WTC11 (cell line): ENCODE data around the gene HRG.

ENCODE experiments used
- AFF4 ChIP-seq: sonication (generic); formaldehyde crosslinking; IDR thresholded peaks from 2 replicates; pipeline ENCODE4 v1.8.1; 2023; ENCODE audit warnings: mild to moderate bottlenecking, missing genetic modification reagents, borderline replicate concordance
- CBFB ChIP-seq: sonication (generic); formaldehyde crosslinking; IDR thresholded peaks from 2 replicates; pipeline ENCODE4 v1.8.1; 2022; ENCODE audit warnings: mild to moderate bottlenecking, low read depth, missing genetic modification reagents
- CREB1 ChIP-seq: sonication (generic); formaldehyde crosslinking; IDR thresholded peaks from 2 replicates; pipeline ENCODE4 v1.8.0; 2023; ENCODE audit warnings: mild to moderate bottlenecking, missing genetic modification reagents
- CTCF ChIP-seq: fragments of 200-600 bp; IDR thresholded peaks from 2 replicates; pipeline ENCODE4 v1.8.0; 2022; ENCODE audit warnings: antibody characterized with exemption
- JUN ChIP-seq: sonication (generic); formaldehyde crosslinking; IDR thresholded peaks from 2 replicates; pipeline ENCODE4 v1.8.0; 2023; ENCODE audit warnings: mild to moderate bottlenecking, missing genetic modification reagents
- RORB ChIP-seq: fragments of 250-450 bp; sonication (Bioruptor Pico); IDR thresholded peaks from 2 replicates; pipeline ENCODE4 v1.9.0; 2021; ENCODE audit warnings: mild to moderate bottlenecking
- SP1 ChIP-seq: sonication (generic); formaldehyde crosslinking; conservative IDR thresholded peaks from 2 replicates; pipeline ENCODE4 v1.8.1; 2022; ENCODE audit warnings: missing genetic modification reagents
- TEAD4 ChIP-seq: sonication (generic); formaldehyde crosslinking; IDR thresholded peaks from 2 replicates; pipeline ENCODE4 v1.8.0; 2022; ENCODE audit warnings: mild to moderate bottlenecking, missing genetic modification reagents
- USF2 ChIP-seq: sonication (generic); formaldehyde crosslinking; IDR thresholded peaks from 2 replicates; pipeline ENCODE4 v1.8.1; 2023; ENCODE audit warnings: mild to moderate bottlenecking, missing genetic modification reagents, moderate library complexity
- TF ChIP-seq, protein P1 (sequence below): sonication (generic); formaldehyde crosslinking; IDR thresholded peaks from 2 replicates; pipeline ENCODE4 v1.8.1; 2022; ENCODE audit warnings: low read depth, missing genetic modification reagents, borderline replicate concordance
- TF ChIP-seq, protein P2 (sequence below): sonication (generic); formaldehyde crosslinking; conservative IDR thresholded peaks from 2 replicates; pipeline ENCODE4 v1.8.1; 2022; ENCODE audit warnings: mild to moderate bottlenecking, missing genetic modification reagents
- TF ChIP-seq, protein P3 (sequence below): sonication (generic); formaldehyde crosslinking; IDR thresholded peaks from 2 replicates; pipeline ENCODE4 v1.8.0; 2022; ENCODE audit warnings: missing genetic modification reagents
- TF ChIP-seq, protein P4 (sequence below): sonication (generic); formaldehyde crosslinking; IDR thresholded peaks from 2 replicates; pipeline ENCODE4 v1.8.0; 2022; ENCODE audit warnings: mild to moderate bottlenecking, missing genetic modification reagents

DNA sequence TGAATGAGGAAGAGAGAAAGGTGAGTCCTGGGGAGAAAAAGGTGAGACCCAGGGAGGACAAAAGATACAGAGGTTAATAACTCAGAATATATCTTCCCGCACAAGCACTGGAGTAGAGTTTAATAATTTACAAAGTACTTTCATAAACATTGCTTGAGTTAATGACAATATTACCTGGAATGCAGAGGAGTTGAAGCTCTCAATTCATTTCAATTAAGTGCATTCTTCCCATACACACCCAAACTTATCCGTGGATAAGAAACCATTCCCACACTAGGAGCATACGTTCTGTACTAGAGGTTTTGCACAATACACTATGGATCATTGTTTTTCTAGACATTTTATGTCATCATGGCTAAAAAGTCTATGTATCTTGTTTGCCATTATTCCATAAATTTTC is 28.0 kb downstream of the HRG start:
- TF ChIP-seq SP1 (CRISPR knock-in tag) (no peak), CTCF (no peak), USF2 (CRISPR knock-in tag) (no peak), AFF4 (CRISPR knock-in tag) (no peak), JUN (CRISPR knock-in tag) (no peak), TEAD4 (CRISPR knock-in tag) (no peak), RORB (CRISPR knock-in tag) (no peak), CREB1 (CRISPR knock-in tag) (no peak), CBFB (CRISPR knock-in tag) (no peak)
- TF ChIP-seq, protein P1, sequence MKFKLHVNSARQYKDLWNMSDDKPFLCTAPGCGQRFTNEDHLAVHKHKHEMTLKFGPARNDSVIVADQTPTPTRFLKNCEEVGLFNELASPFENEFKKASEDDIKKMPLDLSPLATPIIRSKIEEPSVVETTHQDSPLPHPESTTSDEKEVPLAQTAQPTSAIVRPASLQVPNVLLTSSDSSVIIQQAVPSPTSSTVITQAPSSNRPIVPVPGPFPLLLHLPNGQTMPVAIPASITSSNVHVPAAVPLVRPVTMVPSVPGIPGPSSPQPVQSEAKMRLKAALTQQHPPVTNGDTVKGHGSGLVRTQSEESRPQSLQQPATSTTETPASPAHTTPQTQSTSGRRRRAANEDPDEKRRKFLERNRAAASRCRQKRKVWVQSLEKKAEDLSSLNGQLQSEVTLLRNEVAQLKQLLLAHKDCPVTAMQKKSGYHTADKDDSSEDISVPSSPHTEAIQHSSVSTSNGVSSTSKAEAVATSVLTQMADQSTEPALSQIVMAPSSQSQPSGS (CRISPR knock-in tag) = no peak
- TF ChIP-seq, protein P2, sequence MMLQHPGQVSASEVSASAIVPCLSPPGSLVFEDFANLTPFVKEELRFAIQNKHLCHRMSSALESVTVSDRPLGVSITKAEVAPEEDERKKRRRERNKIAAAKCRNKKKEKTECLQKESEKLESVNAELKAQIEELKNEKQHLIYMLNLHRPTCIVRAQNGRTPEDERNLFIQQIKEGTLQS (CRISPR knock-in tag) = no peak
- TF ChIP-seq, protein P3, sequence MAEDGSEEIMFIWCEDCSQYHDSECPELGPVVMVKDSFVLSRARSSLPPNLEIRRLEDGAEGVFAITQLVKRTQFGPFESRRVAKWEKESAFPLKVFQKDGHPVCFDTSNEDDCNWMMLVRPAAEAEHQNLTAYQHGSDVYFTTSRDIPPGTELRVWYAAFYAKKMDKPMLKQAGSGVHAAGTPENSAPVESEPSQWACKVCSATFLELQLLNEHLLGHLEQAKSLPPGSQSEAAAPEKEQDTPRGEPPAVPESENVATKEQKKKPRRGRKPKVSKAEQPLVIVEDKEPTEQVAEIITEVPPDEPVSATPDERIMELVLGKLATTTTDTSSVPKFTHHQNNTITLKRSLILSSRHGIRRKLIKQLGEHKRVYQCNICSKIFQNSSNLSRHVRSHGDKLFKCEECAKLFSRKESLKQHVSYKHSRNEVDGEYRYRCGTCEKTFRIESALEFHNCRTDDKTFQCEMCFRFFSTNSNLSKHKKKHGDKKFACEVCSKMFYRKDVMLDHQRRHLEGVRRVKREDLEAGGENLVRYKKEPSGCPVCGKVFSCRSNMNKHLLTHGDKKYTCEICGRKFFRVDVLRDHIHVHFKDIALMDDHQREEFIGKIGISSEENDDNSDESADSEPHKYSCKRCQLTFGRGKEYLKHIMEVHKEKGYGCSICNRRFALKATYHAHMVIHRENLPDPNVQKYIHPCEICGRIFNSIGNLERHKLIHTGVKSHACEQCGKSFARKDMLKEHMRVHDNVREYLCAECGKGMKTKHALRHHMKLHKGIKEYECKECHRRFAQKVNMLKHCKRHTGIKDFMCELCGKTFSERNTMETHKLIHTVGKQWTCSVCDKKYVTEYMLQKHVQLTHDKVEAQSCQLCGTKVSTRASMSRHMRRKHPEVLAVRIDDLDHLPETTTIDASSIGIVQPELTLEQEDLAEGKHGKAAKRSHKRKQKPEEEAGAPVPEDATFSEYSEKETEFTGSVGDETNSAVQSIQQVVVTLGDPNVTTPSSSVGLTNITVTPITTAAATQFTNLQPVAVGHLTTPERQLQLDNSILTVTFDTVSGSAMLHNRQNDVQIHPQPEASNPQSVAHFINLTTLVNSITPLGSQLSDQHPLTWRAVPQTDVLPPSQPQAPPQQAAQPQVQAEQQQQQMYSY (CRISPR knock-in tag) = no peak
- TF ChIP-seq, protein P4, sequence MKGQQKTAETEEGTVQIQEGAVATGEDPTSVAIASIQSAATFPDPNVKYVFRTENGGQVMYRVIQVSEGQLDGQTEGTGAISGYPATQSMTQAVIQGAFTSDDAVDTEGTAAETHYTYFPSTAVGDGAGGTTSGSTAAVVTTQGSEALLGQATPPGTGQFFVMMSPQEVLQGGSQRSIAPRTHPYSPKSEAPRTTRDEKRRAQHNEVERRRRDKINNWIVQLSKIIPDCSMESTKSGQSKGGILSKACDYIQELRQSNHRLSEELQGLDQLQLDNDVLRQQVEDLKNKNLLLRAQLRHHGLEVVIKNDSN (CRISPR knock-in tag) = no peak
